A673 (cell line): ENCODE results near the gene RBFOX1. TPM values are rescaled to one million over a fixed set of nuclear protein-coding genes. Genes with fewer than 3 reads are reported as not detected.

ENCODE experiments used
- BruUV-seq: library from RNA; stranded (reverse); fragments of 400-500 nt; replicated peaks from 2 replicates; lab custom pipeline; 2021; lab: Mats Ljungman, UMichigan
- CTCF ChIA-PET: fragments of 300-600 bp; sonication (Branson Sonifier 250); formaldehyde crosslinking; loops from one replicate; lab custom pipeline; 2022; ENCODE audit warnings: antibody characterized with exemption; lab: Charles Lee
- POLR2A ChIA-PET: fragments of 300-600 bp; sonication (Branson Sonifier 250); formaldehyde crosslinking; loops from one replicate; lab custom pipeline; 2022; ENCODE audit warnings: antibody characterized with exemption; ENCODE audit not compliant: low non-redundant PET; lab: Charles Lee
- DNase-seq: peaks from one replicate; pipeline ENCODE4 v3.0.0-alpha.2; 2015; ENCODE audit warnings: low spot score
- H3K27ac ChIP-seq: fragments of 200-600 bp; sonication (generic); 2 replicates; pipeline ENCODE4 v1.5.1; 2016; ENCODE audit warnings: mixed run types, low read depth, mild to moderate bottlenecking, mixed read lengths, antibody characterized with exemption, low read length; ENCODE audit not compliant: poor library complexity, severe bottlenecking
- H3K27me3 ChIP-seq: fragments of 200-600 bp; sonication (generic); replicated peaks from 2 replicates; pipeline ENCODE4 v1.6.1; 2017; ENCODE audit warnings: mixed run types, low read depth, mild to moderate bottlenecking, mixed read lengths, antibody characterized with exemption, low read length; ENCODE audit not compliant: insufficient read depth, poor library complexity
- H3K36me3 ChIP-seq: fragments of 200-600 bp; sonication (generic); 2 replicates; pipeline ENCODE4 v1.6.1; 2016; ENCODE audit warnings: mixed run types, mild to moderate bottlenecking, mixed read lengths, antibody characterized with exemption, low read length; ENCODE audit not compliant: insufficient read depth, poor library complexity, severe bottlenecking
- H3K4me1 ChIP-seq: fragments of 200-600 bp; sonication (generic); 2 replicates; pipeline ENCODE4 v1.6.1; 2017; ENCODE audit warnings: mixed run types, mild to moderate bottlenecking, mixed read lengths, antibody characterized with exemption, low read length; ENCODE audit not compliant: insufficient read depth, poor library complexity, severe bottlenecking
- H3K4me3 ChIP-seq: fragments of 200-600 bp; sonication (generic); 2 replicates; pipeline ENCODE4 v1.5.1; 2016; ENCODE audit warnings: low read depth, mixed run types, mild to moderate bottlenecking, mixed read lengths, low read length; ENCODE audit not compliant: poor library complexity, severe bottlenecking
- H3K9me3 ChIP-seq: fragments of 200-600 bp; sonication (generic); 2 replicates; pipeline ENCODE4 v1.6.1; 2016; ENCODE audit warnings: mixed run types, low read depth, mild to moderate bottlenecking, mixed read lengths, antibody characterized with exemption, low read length; ENCODE audit not compliant: poor library complexity, severe bottlenecking
- EZH2 ChIP-seq: fragments of 200-600 bp; sonication (generic); IDR thresholded peaks from 2 replicates; pipeline ENCODE4 v1.6.1; 2017; ENCODE audit warnings: borderline replicate concordance, low read depth, mild to moderate bottlenecking, mixed read lengths, antibody characterized with exemption, low read length; ENCODE audit not compliant: poor library complexity, severe bottlenecking
- intact Hi-C: fragments of 100-400 bp; cut with micrococcal nuclease; formaldehyde crosslinking; loops from one replicate; pipeline ENCODE4 v1.10.0; 2022; ENCODE audit not compliant: unreplicated experiment
- total RNA-seq: library from RNA; stranded (reverse); gene quantifications from 2 replicates; pipeline ENCODE4 v1.2.3, GENCODE V29; 2021
- TF ChIP-seq, protein P1 (sequence below): fragments of 300-800, 200-600 bp; sonication (generic); conservative IDR thresholded peaks from 2 replicates; pipeline ENCODE4 v1.5.1; 2017; ENCODE audit warnings: low read depth, mild to moderate bottlenecking, antibody characterized with exemption, low read length, moderate library complexity, mixed read lengths

The RBFOX1 gene
- total RNA-seq, 1 experiment from 2014 or later: 1.8 TPM

DNA sequence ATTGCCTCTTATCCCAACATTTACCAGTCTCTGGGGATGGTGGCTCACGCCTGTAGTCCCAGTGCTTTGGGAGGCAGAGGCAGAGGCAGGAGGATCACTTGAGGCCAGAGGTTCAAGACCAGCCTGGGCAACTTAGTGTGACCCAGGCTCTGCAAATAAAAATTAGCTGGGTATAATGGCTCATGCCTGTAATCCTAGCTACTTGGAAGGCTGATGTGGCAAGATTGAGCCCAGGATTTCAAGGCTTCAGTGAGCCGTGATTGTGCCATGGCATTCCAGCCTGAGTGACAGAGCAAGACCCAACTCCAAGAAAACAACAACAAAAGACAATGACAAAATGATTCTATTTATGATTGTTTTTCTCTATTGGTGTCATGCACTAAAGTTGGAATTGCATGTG lies 244.9 kb downstream of the RBFOX1 start:
- no TSS peak for BruUV-seq
- TF ChIP-seq, protein P1, sequence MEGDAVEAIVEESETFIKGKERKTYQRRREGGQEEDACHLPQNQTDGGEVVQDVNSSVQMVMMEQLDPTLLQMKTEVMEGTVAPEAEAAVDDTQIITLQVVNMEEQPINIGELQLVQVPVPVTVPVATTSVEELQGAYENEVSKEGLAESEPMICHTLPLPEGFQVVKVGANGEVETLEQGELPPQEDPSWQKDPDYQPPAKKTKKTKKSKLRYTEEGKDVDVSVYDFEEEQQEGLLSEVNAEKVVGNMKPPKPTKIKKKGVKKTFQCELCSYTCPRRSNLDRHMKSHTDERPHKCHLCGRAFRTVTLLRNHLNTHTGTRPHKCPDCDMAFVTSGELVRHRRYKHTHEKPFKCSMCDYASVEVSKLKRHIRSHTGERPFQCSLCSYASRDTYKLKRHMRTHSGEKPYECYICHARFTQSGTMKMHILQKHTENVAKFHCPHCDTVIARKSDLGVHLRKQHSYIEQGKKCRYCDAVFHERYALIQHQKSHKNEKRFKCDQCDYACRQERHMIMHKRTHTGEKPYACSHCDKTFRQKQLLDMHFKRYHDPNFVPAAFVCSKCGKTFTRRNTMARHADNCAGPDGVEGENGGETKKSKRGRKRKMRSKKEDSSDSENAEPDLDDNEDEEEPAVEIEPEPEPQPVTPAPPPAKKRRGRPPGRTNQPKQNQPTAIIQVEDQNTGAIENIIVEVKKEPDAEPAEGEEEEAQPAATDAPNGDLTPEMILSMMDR: no peak
- TF ChIP-seq EZH2: no peak

DNA sequence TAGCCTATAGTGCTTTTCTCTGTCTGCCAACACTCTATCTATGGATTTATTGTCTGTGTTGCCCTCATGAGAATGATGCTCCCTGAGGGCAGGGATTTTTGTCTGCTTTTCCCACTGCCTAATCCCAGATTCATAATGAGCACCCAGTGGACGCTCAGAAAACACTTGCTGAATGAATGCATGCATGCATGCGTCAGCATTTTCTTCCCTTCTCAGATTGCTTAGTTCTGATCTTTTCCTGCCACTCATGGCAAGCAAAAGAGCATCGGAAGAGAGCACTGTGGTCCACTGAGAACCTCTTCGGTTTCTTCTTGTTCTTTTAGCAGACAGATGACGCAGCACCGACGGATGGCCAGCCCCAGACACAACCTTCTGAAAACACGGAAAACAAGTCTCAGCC lies 246.8 kb downstream of the RBFOX1 start:
- no peaks in the 10 kb centered on the region for H3K4me1 ChIP-seq
- TF ChIP-seq EZH2: no peak
- TF ChIP-seq, protein P1: no peak
- intact Hi-C loops: no loop called here
- no peak overlapping the region for H3K27ac ChIP-seq
- no peaks in the 10 kb centered on the region for H3K36me3 ChIP-seq
- no peaks in the 10 kb centered on the region for H3K27me3 ChIP-seq
- CTCF ChIA-PET: no interaction called here
- BruUV-seq: no TSS peak
- no peak for DNase-seq
- POLR2A ChIA-PET: no interaction called here
- H3K9me3 ChIP-seq: no peaks in the 10 kb centered on the region
- no peak overlapping the region for H3K4me3 ChIP-seq

More for the DNA sequence above, 244.9 kb downstream of the RBFOX1 start:
- no peaks in the 10 kb centered on the region for H3K9me3 ChIP-seq
- CTCF ChIA-PET: no interaction called here
- DNase-seq: no peak
- H3K27me3 ChIP-seq: no peaks in the 10 kb centered on the region
- POLR2A ChIA-PET: no interaction called here
- no peak overlapping the region for H3K27ac ChIP-seq
- H3K4me1 ChIP-seq: no peaks in the 10 kb centered on the region
- intact Hi-C loops: no loop called here
- no peaks in the 10 kb centered on the region for H3K36me3 ChIP-seq
- H3K4me3 ChIP-seq: no peak overlapping the region

DNA sequence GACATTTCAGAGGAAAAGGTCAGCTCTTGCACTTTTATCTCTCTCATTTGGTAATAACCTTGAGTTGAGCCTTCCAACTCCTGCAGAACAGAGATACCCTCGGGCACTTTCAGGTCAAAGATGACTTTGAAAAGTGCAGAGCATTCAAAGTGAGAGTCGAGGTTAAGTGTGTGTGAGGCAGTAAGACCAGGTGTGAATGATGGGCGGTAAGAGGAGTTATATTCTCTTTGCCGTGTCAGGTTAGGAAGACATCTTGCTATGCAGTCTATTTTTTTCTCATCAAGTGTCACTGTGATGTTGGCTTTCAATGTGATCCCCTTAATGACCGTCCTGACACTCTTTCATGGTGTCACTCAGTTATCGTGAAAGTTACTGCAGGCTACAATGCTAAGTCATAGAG lies 248.5 kb downstream of the RBFOX1 start:
- ChIA-PET POLR2A (no interaction called here), CTCF (no interaction called here)
- H3K9me3 ChIP-seq: no peaks in the 10 kb centered on the region
- no peak overlapping the region for H3K27ac ChIP-seq
- DNase-seq: no peak
- no peaks in the 10 kb centered on the region for H3K36me3 ChIP-seq
- no peaks in the 10 kb centered on the region for H3K4me1 ChIP-seq
- no peak for TF ChIP-seq EZH2
- TF ChIP-seq, protein P1: no peak
- no TSS peak for BruUV-seq
- no peaks in the 10 kb centered on the region for H3K27me3 ChIP-seq
- H3K4me3 ChIP-seq: no peak overlapping the region
- intact Hi-C loops: no loop called here
